Mesodermal cell (in vitro differentiated cells): ENCODE measurements around the gene SYK.

Experiments
- H3K27ac ChIP-seq: 2 replicates; pipeline ENCODE4 v1.7.0; 2013; ENCODE audit warnings: mild to moderate bottlenecking, low read depth, low read length, moderate library complexity; ENCODE audit not compliant: severe bottlenecking
- H3K36me3 ChIP-seq: 2 replicates; pipeline ENCODE4 v1.7.1; 2013; ENCODE audit warnings: mild to moderate bottlenecking, low read length, moderate library complexity; ENCODE audit not compliant: control insufficient read depth, insufficient read depth
- H3K4me1 ChIP-seq: one replicate; pipeline ENCODE4 v1.7.1; 2013; ENCODE audit warnings: mild to moderate bottlenecking, low read length; ENCODE audit not compliant: insufficient read depth, control insufficient read depth, poor library complexity, severe bottlenecking
- H3K4me3 ChIP-seq: 2 replicates; pipeline ENCODE4 v1.7.0; 2013; ENCODE audit warnings: low read length, control low read depth, mild to moderate bottlenecking; ENCODE audit not compliant: insufficient read depth, poor library complexity, severe bottlenecking; ENCODE audit errors: extremely low read depth
- H3K9me3 ChIP-seq: 2 replicates; pipeline ENCODE4 v1.7.1; 2013; ENCODE audit warnings: mild to moderate bottlenecking, low read length, moderate library complexity; ENCODE audit not compliant: control insufficient read depth
- WGBS, 2 experiments: methylation state at CpG; one replicate each; pipeline ENCODE4 v1.1.5; 2013; ENCODE audit warnings: missing lambda C conversion rate in 2 of 2; ENCODE audit not compliant: insufficient coverage in 2 of 2; 5-methylcytosine and 5-hydroxymethylcytosine counted together

The SYK gene

GRCh38 chr9:90916147-90916734 is 114.6 kb downstream of the SYK start:
- Histone ChIP-seq H3K36me3 (no peaks in the 10 kb centered on the region), H3K4me1 (no peaks in the 10 kb centered on the region), H3K27ac (no peak overlapping the region), H3K9me3 (no peaks in the 10 kb centered on the region), H3K4me3 (no peak overlapping the region)
- 90 to 98% methylated on average over 6 to 7 of the region's 11 CpGs for WGBS, 2 experiments

- Histone ChIP-seq H3K4me3 (no peak overlapping the region), H3K4me1 (no peaks in the 10 kb centered on the region), H3K27ac (no peak overlapping the region), H3K36me3 (no peaks in the 10 kb centered on the region), H3K9me3 (no peaks in the 10 kb centered on the region)
- 95 to 96% methylated on average over 10 of the region's 10 CpGs for WGBS, 2 experiments
Measured at GRCh38 chr9:90919883-90920282, 118.3 kb downstream of the SYK start.

- H3K27ac ChIP-seq = no peak overlapping the region
- 80 to 90% methylated on average over 5 to 8 of the region's 8 CpGs for WGBS, 2 experiments
- H3K4me3 ChIP-seq = no peak overlapping the region
- no peaks in the 10 kb centered on the region for H3K36me3 ChIP-seq
- H3K4me1 ChIP-seq = no peaks in the 10 kb centered on the region
- no peaks in the 10 kb centered on the region for H3K9me3 ChIP-seq
Measured at GRCh38 chr9:90921104-90921503, 119.5 kb downstream of the SYK start.

- H3K36me3 ChIP-seq = no peaks in the 10 kb centered on the region
- H3K9me3 ChIP-seq = no peaks in the 10 kb centered on the region
- WGBS, 2 experiments = 96% methylated on average over 6 to 7 of the region's 7 CpGs
- H3K4me1 ChIP-seq = peaks cover 2% of the 10 kb centered on the region
- H3K27ac ChIP-seq = no peak overlapping the region
- no peak overlapping the region for H3K4me3 ChIP-seq
Measured at GRCh38 chr9:90921969-90922368, 120.3 kb downstream of the SYK start.

GRCh38 chr9:90925581-90926257 is 124.1 kb downstream of the SYK start:
- H3K27ac ChIP-seq = no peak overlapping the region
- WGBS, 2 experiments = 94 to 100% methylated on average over 2 of the region's 2 CpGs
- peaks cover 6% of the 10 kb centered on the region for H3K4me1 ChIP-seq
- H3K9me3 ChIP-seq = no peaks in the 10 kb centered on the region
- H3K4me3 ChIP-seq = no peak overlapping the region
- H3K36me3 ChIP-seq = no peaks in the 10 kb centered on the region

- Histone ChIP-seq H3K27ac (no peak overlapping the region), H3K9me3 (no peaks in the 10 kb centered on the region), H3K4me3 (no peak overlapping the region), H3K4me1 (peaks cover 6% of the 10 kb centered on the region), H3K36me3 (no peaks in the 10 kb centered on the region)
- WGBS, 2 experiments = 86 to 100% methylated on average over 1 to 2 of the region's 3 CpGs
Measured at GRCh38 chr9:90926936-90927335, 125.3 kb downstream of the SYK start.

GRCh38 chr9:90927496-90927895 is 125.9 kb downstream of the SYK start:
- Histone ChIP-seq H3K9me3 (no peaks in the 10 kb centered on the region), H3K4me3 (no peak overlapping the region), H3K36me3 (no peaks in the 10 kb centered on the region), H3K27ac (no peak overlapping the region), H3K4me1 (peaks cover 6% of the 10 kb centered on the region)
- 100% methylated on average over 1 of the region's 6 CpGs; no CpG with 5 or more reads in 1 of the 2 experiments for WGBS, 2 experiments

- 95 to 97% methylated on average over 3 of the region's 4 CpGs for WGBS, 2 experiments
- Histone ChIP-seq H3K36me3 (no peaks in the 10 kb centered on the region), H3K4me1 (peaks cover 6% of the 10 kb centered on the region), H3K27ac (no peak overlapping the region), H3K4me3 (no peak overlapping the region), H3K9me3 (no peaks in the 10 kb centered on the region)
Measured at GRCh38 chr9:90929626-90930025, 128.0 kb downstream of the SYK start.

GRCh38 chr9:90933468-90933867 is 131.8 kb downstream of the SYK start:
- Histone ChIP-seq H3K36me3 (no peaks in the 10 kb centered on the region), H3K27ac (no peak overlapping the region), H3K9me3 (no peaks in the 10 kb centered on the region), H3K4me3 (no peak overlapping the region), H3K4me1 (no peaks in the 10 kb centered on the region)
- 79 to 87% methylated on average over 2 to 3 of the region's 3 CpGs for WGBS, 2 experiments

- WGBS, 2 experiments = 70 to 95% methylated on average over 2 to 3 of the region's 3 CpGs
- Histone ChIP-seq H3K27ac (no peak overlapping the region), H3K9me3 (no peaks in the 10 kb centered on the region), H3K4me1 (no peaks in the 10 kb centered on the region), H3K4me3 (no peak overlapping the region), H3K36me3 (no peaks in the 10 kb centered on the region)
Measured at GRCh38 chr9:90939351-90939750, 137.7 kb downstream of the SYK start.

GRCh38 chr9:90940280-90940679 is 138.7 kb downstream of the SYK start:
- Histone ChIP-seq H3K4me3 (no peak overlapping the region), H3K36me3 (no peaks in the 10 kb centered on the region), H3K4me1 (no peaks in the 10 kb centered on the region), H3K9me3 (no peaks in the 10 kb centered on the region), H3K27ac (no peak overlapping the region)
- WGBS, 2 experiments = 80 to 83% methylated on average over 1 of the region's 1 CpG
